ENCODE measurements around the gene HSD3B7.

HSD3B7 gene

DNA sequence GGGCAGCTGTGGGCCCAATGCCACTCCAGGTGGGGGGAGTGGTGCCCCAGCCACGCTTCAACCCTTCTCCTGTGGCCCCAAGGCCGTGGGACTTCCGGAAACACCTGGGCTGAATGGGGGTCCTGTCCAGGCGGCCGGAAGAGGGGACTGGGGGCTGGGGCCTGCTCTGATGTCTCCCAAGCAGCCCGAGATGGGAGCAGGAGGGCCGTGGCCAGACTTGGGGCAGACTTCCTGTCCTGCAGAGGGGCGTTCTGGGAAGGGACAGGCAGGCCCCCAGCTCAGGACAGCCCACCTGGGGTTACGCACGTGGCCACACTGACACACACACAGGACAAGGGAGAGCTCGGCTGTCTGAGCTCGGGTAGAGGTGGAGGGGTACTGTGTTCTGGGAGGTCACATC, 5.1 kb downstream of the HSD3B7 start:
- TF ChIP-seq, protein P1, sequence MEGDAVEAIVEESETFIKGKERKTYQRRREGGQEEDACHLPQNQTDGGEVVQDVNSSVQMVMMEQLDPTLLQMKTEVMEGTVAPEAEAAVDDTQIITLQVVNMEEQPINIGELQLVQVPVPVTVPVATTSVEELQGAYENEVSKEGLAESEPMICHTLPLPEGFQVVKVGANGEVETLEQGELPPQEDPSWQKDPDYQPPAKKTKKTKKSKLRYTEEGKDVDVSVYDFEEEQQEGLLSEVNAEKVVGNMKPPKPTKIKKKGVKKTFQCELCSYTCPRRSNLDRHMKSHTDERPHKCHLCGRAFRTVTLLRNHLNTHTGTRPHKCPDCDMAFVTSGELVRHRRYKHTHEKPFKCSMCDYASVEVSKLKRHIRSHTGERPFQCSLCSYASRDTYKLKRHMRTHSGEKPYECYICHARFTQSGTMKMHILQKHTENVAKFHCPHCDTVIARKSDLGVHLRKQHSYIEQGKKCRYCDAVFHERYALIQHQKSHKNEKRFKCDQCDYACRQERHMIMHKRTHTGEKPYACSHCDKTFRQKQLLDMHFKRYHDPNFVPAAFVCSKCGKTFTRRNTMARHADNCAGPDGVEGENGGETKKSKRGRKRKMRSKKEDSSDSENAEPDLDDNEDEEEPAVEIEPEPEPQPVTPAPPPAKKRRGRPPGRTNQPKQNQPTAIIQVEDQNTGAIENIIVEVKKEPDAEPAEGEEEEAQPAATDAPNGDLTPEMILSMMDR (IDR thresholded peaks at IDR 0.05; ENCODE audit: borderline replicate concordance, insufficient read depth, low read depth, low read length): no peak

DNA sequence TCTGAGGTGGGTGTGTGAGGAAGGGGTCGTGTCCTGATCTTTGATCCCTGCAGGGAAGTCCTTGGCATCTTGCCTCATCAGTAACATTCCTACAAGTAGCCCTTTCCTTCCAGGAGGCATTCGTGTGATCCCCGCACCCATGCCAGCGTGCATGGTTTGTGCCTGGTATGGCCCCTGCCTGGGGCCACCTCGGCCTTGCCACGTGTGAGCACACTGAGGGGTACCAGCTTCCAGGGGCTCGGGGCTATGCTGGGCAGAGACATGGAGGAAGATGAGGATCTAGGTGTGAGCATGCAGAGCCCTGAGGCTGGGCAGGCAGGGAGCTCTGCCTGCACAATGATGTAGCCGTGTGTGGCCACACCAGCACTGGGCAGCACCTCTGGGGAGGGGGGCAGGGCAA, 6.0 kb downstream of the HSD3B7 start:
- TF ChIP-seq, protein P1 (IDR thresholded peaks at IDR 0.05; ENCODE audit: borderline replicate concordance, insufficient read depth, low read depth, low read length): no peak

More for the DNA sequence above, 5.1 kb downstream of the HSD3B7 start:
- no peak overlapping the region for H3K4me3 ChIP-seq (ENCODE audit: low read depth, low read length)

DNA sequence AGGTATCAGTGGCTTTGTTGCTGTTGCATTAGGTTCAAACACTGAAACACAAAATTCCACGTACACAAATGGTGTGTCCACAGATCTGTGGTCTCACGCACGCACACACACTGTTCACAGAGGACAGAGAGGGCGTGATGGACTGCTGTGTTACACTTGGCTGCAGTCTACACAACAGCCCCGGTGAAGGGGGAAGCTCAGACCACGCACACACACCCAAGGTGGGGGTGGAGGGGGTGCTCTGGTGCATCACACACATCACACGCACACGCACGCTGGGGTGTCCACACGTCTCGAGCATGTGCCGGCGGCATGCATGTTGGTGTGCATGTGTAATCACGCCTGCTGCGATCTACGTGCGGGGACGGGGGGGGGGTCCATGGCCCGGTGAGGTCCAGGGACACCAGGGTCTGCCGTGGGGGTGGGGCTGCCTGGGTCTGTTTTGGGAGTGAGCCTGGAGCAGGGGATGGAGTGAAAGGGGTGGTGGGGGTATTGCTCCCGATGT, 7.3 kb downstream of the HSD3B7 start:
- H3K4me3 ChIP-seq (ENCODE audit: low read depth, low read length): no peak overlapping the region
- TF ChIP-seq, protein P1 (IDR thresholded peaks at IDR 0.05; ENCODE audit: borderline replicate concordance, insufficient read depth, low read depth, low read length): no peak

More for the DNA sequence above, 6.0 kb downstream of the HSD3B7 start:
- no peak overlapping the region for H3K4me3 ChIP-seq (ENCODE audit: low read depth, low read length)

DNA sequence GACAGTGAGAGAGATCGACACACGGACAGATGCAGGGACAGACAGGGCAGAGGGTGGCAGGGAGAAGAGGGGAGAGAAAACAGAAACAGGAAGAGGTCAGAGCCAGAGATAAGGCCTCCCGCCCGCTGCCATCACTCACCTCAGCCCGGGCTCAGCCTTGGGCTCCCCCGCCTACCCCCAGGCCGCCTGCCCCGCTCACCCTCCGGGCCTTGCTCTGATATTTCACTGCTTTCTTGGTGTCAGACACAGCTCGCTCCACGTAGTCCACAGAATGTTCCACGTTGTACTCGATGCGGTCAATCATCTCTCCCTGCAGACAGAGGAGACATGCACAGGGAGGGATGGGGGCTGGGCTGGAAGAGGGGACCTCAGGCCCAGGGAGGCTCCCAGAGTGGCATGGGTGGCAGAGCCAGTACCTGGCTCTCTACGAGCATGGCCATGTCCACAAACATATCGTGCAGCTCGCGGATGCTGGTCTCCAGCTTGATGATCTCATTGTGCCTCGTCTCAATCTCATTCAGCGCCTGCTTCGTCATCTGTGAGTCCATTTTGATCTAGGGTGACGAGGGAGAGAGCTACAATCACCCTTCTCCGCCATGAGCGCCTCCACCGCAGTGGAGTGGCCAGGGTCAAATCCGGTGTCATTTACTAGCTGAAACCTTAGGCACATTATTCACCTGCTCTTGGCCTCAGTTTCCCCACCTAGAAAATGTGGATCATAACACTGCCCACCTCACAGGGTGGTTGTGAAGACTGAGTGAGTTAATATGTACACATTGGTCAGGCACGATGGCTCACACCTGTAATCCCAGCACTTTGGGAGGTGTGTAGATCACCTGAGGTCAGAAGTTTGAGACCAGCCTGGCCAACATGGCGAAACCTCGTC, 8.2 kb downstream of the HSD3B7 start:
- no peak overlapping the region for H3K4me3 ChIP-seq (ENCODE audit: low read depth, low read length)
- TF ChIP-seq, protein P1 (IDR thresholded peaks at IDR 0.05; ENCODE audit: borderline replicate concordance, insufficient read depth, low read depth, low read length): no peak

DNA sequence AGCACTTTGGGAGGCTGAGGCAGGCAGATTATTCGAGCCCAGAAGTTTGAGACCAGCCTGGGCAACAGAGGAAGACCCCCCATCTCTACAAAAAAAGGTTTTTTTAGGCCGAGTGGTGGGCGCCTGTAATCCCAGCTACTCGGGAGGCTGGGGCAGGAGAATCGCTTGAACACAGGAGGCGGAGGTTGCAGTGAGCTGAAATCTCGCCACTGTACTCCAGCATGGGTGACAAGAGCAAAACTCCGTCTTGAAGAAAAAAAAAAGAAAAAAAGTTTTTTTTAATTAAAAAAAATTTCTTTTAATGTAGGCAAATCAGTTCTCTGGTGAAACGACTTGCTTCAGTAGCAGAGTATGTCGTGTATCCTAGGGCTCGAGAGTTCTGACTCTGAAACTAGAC, 10.9 kb downstream of the HSD3B7 start:
- no peak overlapping the region for H3K4me3 ChIP-seq (ENCODE audit: low read depth, low read length)

DNA sequence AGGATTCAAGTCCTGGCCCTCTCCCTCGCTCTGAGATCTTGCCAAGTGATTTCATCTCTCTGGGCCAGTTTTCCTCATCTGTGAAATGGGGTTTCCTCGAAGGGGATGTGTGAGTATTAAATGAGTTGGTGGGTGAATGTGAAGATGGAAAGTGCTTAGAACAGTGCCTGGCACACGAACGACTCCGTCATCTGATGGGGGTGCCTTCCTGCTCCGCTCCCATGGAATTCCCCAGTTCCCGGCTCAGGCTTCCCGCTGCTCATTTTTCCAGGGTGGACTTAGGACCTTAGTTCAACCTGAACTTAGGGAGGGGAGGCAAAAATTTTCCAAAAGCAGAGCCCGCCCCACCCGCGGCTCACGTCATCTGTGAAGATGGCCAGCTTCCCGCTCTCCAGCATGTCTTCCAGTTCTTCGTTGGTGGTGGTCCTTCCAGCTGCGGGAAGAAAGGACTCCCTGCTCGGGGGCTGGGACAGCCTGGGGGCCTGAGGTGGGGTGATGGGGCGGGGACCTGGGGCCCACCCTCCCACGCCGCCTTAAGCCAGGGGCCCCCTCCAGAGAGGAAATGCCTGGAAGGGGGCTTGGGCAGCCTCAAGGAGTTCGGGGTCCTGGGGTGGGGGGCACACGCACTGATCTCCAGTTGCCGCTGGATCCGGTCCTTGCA, 11.4 kb downstream of the HSD3B7 start:
- TF ChIP-seq, protein P1 (IDR thresholded peaks at IDR 0.05; ENCODE audit: borderline replicate concordance, insufficient read depth, low read depth, low read length): no peak
- peak overlapping the region; percentile 45 for H3K4me3 ChIP-seq (ENCODE audit: low read depth, low read length)

More for the DNA sequence above, 10.9 kb downstream of the HSD3B7 start:
- TF ChIP-seq, protein P1 (IDR thresholded peaks at IDR 0.05; ENCODE audit: borderline replicate concordance, insufficient read depth, low read depth, low read length): no peak

Measured in GM12875 (cell line).